22Rv1 (cell line): ENCODE data around the gene HIC1.

ENCODE experiments used
- CTCF ChIP-seq: fragments of 450-650 bp; IDR thresholded peaks from 2 replicates; pipeline ENCODE4 v1.5.1; 2017; ENCODE audit warnings: mild to moderate bottlenecking
- ZFX ChIP-seq: fragments of 450-650 bp; IDR thresholded peaks from 2 replicates; pipeline ENCODE4 v1.6.1; 2017; ENCODE audit warnings: antibody characterized with exemption, borderline replicate concordance

GRCh38 chr17:2060385-2060658, 5.4 kb downstream of the HIC1 start:
- TF ChIP-seq CTCF, result no peak
- TF ChIP-seq ZFX, result no peak
